Measurements from ENCODE around the gene HSF2BP.
"Not testable (repeated sequence)": the region's sequence is repeated elsewhere in the genome, so short reads cannot be mapped to it uniquely, and the experiment has no call there.

DNA sequence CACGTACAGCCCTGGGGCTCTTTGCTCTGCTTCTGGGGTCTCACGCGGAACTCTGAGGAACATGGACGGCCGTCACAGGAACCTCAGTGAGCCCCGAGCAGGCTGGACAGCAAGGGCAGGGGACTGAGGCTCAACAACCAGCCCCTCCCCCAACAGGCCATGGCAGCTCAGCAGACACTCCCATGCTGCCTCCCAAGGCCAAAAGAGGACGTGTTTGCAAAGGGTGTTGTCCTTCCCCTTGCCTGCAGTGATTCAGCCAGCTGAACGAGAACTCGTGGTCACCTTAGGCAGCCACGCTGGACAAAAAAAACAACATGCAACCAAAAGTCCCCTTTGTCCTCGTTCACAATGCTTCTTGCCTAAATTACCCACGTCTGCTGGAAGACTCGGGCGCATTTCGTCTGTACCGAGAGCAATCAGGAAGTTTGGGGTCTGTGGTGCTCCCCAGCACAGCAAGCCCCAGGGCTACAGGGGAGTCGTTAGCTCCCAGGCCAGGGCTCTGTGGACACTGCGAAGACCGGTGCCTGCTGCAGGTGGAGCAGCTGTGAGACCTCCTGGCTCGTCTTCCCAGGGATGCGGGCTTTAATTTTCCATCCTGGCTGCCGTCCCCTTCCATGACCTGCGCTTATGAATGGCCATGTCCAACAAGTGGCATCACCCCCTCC lies 156.7 kb downstream of the HSF2BP start:
- not testable (repeated sequence) for TF ChIP-seq POLR2A, POLR2AphosphoS5, EP300 (IDR thresholded peaks at IDR 0.05)
- TF ChIP-seq, protein P1, sequence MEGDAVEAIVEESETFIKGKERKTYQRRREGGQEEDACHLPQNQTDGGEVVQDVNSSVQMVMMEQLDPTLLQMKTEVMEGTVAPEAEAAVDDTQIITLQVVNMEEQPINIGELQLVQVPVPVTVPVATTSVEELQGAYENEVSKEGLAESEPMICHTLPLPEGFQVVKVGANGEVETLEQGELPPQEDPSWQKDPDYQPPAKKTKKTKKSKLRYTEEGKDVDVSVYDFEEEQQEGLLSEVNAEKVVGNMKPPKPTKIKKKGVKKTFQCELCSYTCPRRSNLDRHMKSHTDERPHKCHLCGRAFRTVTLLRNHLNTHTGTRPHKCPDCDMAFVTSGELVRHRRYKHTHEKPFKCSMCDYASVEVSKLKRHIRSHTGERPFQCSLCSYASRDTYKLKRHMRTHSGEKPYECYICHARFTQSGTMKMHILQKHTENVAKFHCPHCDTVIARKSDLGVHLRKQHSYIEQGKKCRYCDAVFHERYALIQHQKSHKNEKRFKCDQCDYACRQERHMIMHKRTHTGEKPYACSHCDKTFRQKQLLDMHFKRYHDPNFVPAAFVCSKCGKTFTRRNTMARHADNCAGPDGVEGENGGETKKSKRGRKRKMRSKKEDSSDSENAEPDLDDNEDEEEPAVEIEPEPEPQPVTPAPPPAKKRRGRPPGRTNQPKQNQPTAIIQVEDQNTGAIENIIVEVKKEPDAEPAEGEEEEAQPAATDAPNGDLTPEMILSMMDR (IDR thresholded peaks at IDR 0.05), result not testable (repeated sequence)

Measured in upper lobe of left lung (tissue), 4 donors.